HepG2 (cell line): ENCODE data around the gene CERS1. TPM values are rescaled to one million over a fixed set of nuclear protein-coding genes. Genes with fewer than 3 reads are reported as not detected.

Experiments
- ARNT ChIP-seq: fragments of 450-650 bp; IDR thresholded peaks from 2 replicates; pipeline ENCODE4 v1.6.1; 2017
- GABPA ChIP-seq, 2 experiments: IDR thresholded peaks; 2 replicates each; pipeline ENCODE4 v1.6.1; 2011 to 2016; ENCODE audit warnings: low read depth in 2 of 2, low read length in 1 of 2, missing biosample characterization in 1 of 2, missing genetic modification characterization in 1 of 2
- HNRNPUL1 ChIP-seq: fragments of 200-400 bp; formaldehyde crosslinking; IDR thresholded peaks from 2 replicates; pipeline ENCODE4 v1.6.1; 2017; ENCODE audit warnings: low read depth, mild to moderate bottlenecking, low read length, moderate library complexity
- MAZ ChIP-seq, 2 experiments: sonication (generic) in 1 of 2; formaldehyde crosslinking in 1 of 2; IDR thresholded peaks; 2 replicates each; pipeline versions ENCODE4 v1.5.0 to v1.6.1; 2012 to 2020; ENCODE audit warnings: low read depth in 2 of 2, mild to moderate bottlenecking in 2 of 2, borderline replicate concordance in 1 of 2, improper control_type of control experiment in 1 of 2, low read length in 1 of 2, missing genetic modification reagents in 1 of 2, moderate library complexity in 1 of 2
- MXD3 ChIP-seq: IDR thresholded peaks from 2 replicates; pipeline ENCODE4 v1.6.1; 2016; ENCODE audit warnings: mild to moderate bottlenecking, missing biosample characterization, missing genetic modification reagents
- RELA ChIP-seq: sonication (generic); formaldehyde crosslinking; IDR thresholded peaks from 2 replicates; pipeline ENCODE4 v1.4.0; 2020; ENCODE audit warnings: missing genetic modification reagents
- SOX13 ChIP-seq, 3 experiments: fragments of 450-650 bp in 1 of 3; sonication (generic) in 1 of 3; formaldehyde crosslinking in 1 of 3; IDR thresholded peaks in 2 of 3; conservative IDR thresholded peaks in 1 of 3; 2 replicates each; pipeline versions ENCODE4 v1.5.0 to v1.6.1; 2016 to 2020; ENCODE audit warnings: antibody characterized with exemption in 1 of 3, mild to moderate bottlenecking in 1 of 3, missing compliant biosample characterization in 1 of 3, missing genetic modification reagents in 1 of 3, moderate library complexity in 1 of 3
- ZNF501 ChIP-seq: sonication (generic); formaldehyde crosslinking; IDR thresholded peaks from 2 replicates; pipeline ENCODE4 v1.5.1; 2020; ENCODE audit warnings: mild to moderate bottlenecking, moderate library complexity, missing genetic modification reagents
- ZNF530 ChIP-seq: sonication (generic); formaldehyde crosslinking; IDR thresholded peaks from 2 replicates; pipeline ENCODE4 v1.5.0; 2020; ENCODE audit warnings: low read depth, mild to moderate bottlenecking, missing genetic modification reagents
- ZNF724P ChIP-seq: sonication (generic); formaldehyde crosslinking; IDR thresholded peaks from 2 replicates; pipeline ENCODE4 v1.8.0; 2022; ENCODE audit warnings: missing genetic modification reagents, borderline replicate concordance
- polyA plus RNA-seq, 8 experiments: library from polyadenylated mRNA; depleted of rRNA in 3 of 8; stranded (reverse) in 7 of 8; unstranded in 1 of 8; fragments of >200 nt; fragmentation: Illumina TruSeq in 4 of 8; extraction: Trizol in 4 of 8; gene quantifications; 2 replicates each; pipeline versions ENCODE4 v1.2.1 to v1.2.3, GENCODE V29; 2011 to 2016; ENCODE audit warnings: low read depth in 4 of 8, missing spikeins in 1 of 8, mixed read lengths in 1 of 8; ENCODE audit not compliant: insufficient read depth in 1 of 8
- total RNA-seq, 5 experiments: library from RNA; depleted of rRNA; stranded (reverse); fragments of >200 nt; fragmentation: Illumina TruSeq; extraction: Trizol; gene quantifications; 2 replicates each; pipeline ENCODE4 v1.2.3, GENCODE V29; 2016; ENCODE audit warnings: low read depth in 1 of 5
- TF ChIP-seq, protein P1 (sequence below), 2 experiments: sonication (generic) in 1 of 2; formaldehyde crosslinking in 1 of 2; IDR thresholded peaks; 2 replicates each; pipeline versions ENCODE4 v1.4.0 to v1.6.1; 2018 to 2020; ENCODE audit warnings: missing genetic modification reagents in 2 of 2, borderline replicate concordance in 1 of 2, low read depth in 1 of 2, mild to moderate bottlenecking in 1 of 2, missing biosample characterization in 1 of 2
- TF ChIP-seq, protein P2 (sequence below): sonication (generic); formaldehyde crosslinking; IDR thresholded peaks from 2 replicates; pipeline ENCODE4 v1.5.0; 2020; ENCODE audit warnings: mild to moderate bottlenecking, missing genetic modification reagents, borderline replicate concordance
- TF ChIP-seq, protein P3 (sequence below), 2 experiments: sonication (generic) in 1 of 2; formaldehyde crosslinking in 1 of 2; IDR thresholded peaks; 2 replicates each; pipeline versions ENCODE4 v1.4.0 to v1.6.1; 2016 to 2020; ENCODE audit warnings: borderline replicate concordance in 1 of 2, low read depth in 1 of 2, mild to moderate bottlenecking in 1 of 2, missing genetic modification reagents in 1 of 2

The CERS1 gene
- total and polyA plus RNA-seq, 2 of the 13 experiments (the other 11 are each of a cell fraction or from before 2014, with no cell fraction given): 4.6 to 9.8 TPM

DNA sequence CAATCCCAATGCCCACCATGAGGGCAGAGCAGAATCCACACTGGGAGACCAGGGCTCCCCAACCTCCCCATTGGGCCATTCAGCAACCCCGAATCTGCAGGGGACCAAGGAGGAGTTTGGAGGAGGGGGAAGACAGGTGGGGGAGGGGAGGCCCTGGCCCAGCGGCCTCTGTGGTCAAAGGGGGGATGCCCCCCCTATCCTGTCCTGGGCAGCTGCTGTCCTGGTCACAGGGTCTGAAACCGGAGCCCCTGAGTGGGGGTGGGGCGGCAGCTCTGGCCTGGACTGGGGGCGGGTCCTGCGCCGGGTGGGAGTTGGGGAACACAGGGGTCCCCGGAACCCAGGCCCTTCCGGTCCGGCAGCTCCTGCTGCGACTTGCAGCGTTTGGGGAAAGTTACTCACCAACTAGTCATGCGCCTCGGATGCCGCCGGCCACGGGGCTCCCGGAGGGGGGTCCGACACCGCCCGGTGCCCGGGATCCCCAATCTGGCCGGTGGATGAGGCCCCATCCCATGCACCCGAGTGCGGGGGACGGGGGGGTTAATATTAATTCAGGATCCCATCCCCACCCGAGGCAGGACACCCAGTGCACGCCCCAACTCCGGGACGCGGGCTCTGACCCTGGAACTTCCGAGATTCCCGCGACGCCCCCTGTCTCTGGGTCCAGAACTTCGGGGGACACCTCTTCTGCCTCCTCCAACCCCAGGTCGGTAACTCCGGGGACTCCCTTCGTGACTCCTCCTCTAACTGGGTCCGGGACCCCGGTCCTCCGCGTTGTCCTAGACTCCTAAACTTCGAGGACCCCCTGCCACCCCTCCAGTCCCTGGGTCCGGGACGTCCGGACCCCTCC is 44.2 kb upstream of the CERS1 start (continued):
- TF ChIP-seq, protein P1, sequence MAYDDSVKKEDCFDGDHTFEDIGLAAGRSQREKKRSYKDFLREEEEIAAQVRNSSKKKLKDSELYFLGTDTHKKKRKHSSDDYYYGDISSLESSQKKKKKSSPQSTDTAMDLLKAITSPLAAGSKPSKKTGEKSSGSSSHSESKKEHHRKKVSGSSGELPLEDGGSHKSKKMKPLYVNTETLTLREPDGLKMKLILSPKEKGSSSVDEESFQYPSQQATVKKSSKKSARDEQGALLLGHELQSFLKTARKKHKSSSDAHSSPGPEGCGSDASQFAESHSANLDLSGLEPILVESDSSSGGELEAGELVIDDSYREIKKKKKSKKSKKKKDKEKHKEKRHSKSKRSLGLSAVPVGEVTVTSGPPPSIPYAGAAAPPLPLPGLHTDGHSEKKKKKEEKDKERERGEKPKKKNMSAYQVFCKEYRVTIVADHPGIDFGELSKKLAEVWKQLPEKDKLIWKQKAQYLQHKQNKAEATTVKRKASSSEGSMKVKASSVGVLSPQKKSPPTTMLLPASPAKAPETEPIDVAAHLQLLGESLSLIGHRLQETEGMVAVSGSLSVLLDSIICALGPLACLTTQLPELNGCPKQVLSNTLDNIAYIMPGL (CRISPR knock-in tag; IDR thresholded peaks at IDR 0.05; ENCODE audit: borderline replicate concordance in 1 of 2, low read depth in 1 of 2): peak in 1 of 2 experiments; percentile 34; a peak in 1 of 4 replicates
- 0 out of 2 replicates have a peak, but pooled peaks have one; percentile 0 for TF ChIP-seq MXD3 (CRISPR knock-in tag)
- TF ChIP-seq, protein P2, sequence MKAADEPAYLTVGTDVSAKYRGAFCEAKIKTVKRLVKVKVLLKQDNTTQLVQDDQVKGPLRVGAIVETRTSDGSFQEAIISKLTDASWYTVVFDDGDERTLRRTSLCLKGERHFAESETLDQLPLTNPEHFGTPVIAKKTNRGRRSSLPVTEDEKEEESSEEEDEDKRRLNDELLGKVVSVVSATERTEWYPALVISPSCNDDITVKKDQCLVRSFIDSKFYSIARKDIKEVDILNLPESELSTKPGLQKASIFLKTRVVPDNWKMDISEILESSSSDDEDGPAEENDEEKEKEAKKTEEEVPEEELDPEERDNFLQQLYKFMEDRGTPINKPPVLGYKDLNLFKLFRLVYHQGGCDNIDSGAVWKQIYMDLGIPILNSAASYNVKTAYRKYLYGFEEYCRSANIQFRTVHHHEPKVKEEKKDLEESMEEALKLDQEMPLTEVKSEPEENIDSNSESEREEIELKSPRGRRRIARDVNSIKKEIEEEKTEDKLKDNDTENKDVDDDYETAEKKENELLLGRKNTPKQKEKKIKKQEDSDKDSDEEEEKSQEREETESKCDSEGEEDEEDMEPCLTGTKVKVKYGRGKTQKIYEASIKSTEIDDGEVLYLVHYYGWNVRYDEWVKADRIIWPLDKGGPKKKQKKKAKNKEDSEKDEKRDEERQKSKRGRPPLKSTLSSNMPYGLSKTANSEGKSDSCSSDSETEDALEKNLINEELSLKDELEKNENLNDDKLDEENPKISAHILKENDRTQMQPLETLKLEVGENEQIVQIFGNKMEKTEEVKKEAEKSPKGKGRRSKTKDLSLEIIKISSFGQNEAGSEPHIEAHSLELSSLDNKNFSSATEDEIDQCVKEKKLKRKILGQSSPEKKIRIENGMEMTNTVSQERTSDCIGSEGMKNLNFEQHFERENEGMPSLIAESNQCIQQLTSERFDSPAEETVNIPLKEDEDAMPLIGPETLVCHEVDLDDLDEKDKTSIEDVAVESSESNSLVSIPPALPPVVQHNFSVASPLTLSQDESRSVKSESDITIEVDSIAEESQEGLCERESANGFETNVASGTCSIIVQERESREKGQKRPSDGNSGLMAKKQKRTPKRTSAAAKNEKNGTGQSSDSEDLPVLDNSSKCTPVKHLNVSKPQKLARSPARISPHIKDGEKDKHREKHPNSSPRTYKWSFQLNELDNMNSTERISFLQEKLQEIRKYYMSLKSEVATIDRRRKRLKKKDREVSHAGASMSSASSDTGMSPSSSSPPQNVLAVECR (CRISPR knock-in tag): peak; percentile 37; the same call in 1 of the 2 replicates
- no peak for TF ChIP-seq ZNF724P (CRISPR knock-in tag)
- 0 out of 2 replicates have a peak, but pooled peaks have one; percentile 11 for TF ChIP-seq GABPA (IDR thresholded peaks at IDR 0.05; ENCODE audit: low read depth, low read length)
- no peak for TF ChIP-seq GABPA (CRISPR knock-in tag; IDR thresholded peaks at IDR 0.05; ENCODE audit: low read depth)
- no peak for TF ChIP-seq HNRNPUL1
- TF ChIP-seq ARNT: no peak
- no peak for TF ChIP-seq SOX13 (IDR thresholded peaks at IDR 0.05)
- TF ChIP-seq SOX13 (CRISPR knock-in tag; conservative IDR thresholded peaks at IDR 0.05 in 1 of 2, IDR thresholded peaks at IDR 0.05 in 1 of 2): no peak
- TF ChIP-seq ZNF530 (CRISPR knock-in tag): no peak
- no peak for TF ChIP-seq MAZ (IDR thresholded peaks at IDR 0.05; ENCODE audit: borderline replicate concordance, low read depth, low read length)
- no peak for TF ChIP-seq MAZ (CRISPR knock-in tag; IDR thresholded peaks at IDR 0.05; ENCODE audit: low read depth)
- TF ChIP-seq RELA (CRISPR knock-in tag): no peak
- peak; percentile 59; the same call in 1 of the 2 replicates for TF ChIP-seq ZNF501
- TF ChIP-seq, protein P3, sequence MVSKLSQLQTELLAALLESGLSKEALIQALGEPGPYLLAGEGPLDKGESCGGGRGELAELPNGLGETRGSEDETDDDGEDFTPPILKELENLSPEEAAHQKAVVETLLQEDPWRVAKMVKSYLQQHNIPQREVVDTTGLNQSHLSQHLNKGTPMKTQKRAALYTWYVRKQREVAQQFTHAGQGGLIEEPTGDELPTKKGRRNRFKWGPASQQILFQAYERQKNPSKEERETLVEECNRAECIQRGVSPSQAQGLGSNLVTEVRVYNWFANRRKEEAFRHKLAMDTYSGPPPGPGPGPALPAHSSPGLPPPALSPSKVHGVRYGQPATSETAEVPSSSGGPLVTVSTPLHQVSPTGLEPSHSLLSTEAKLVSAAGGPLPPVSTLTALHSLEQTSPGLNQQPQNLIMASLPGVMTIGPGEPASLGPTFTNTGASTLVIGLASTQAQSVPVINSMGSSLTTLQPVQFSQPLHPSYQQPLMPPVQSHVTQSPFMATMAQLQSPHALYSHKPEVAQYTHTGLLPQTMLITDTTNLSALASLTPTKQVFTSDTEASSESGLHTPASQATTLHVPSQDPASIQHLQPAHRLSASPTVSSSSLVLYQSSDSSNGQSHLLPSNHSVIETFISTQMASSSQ (IDR thresholded peaks at IDR 0.05; ENCODE audit: low read depth): peak; percentile 6; the same call in 1 of the 2 replicates
- TF ChIP-seq, protein P3 (CRISPR knock-in tag; IDR thresholded peaks at IDR 0.05; ENCODE audit: borderline replicate concordance): no peak
